ENCODE data around the gene ATPAF2.
A peak's percentile ranks its signal among the peaks of the same experiment; 100 is the strongest.
"Not testable (repeated sequence)": the region's sequence is repeated elsewhere in the genome, so short reads cannot be mapped to it uniquely, and the experiment has no call there.

Gene ATPAF2

GRCh38 chr17:18009609-18010420, 29.2 kb downstream of the ATPAF2 start:
- DNase-seq (ENCODE audit: low read depth in 2 of 2) = no peak

GRCh38 chr17:18008496-18009268, 30.3 kb downstream of the ATPAF2 start:
- DNase-seq (ENCODE audit: low read depth in 2 of 2) = no peak

- DNase-seq (ENCODE audit: low read depth in 2 of 2) = no peak
These were observed 32.3 kb downstream of the ATPAF2 start for GRCh38 chr17:18006495-18007239.

- no peak for DNase-seq (ENCODE audit: low read depth in 2 of 2)
These were observed 33.5 kb downstream of the ATPAF2 start for GRCh38 chr17:18005496-18005895.

- no peak for DNase-seq (ENCODE audit: low read depth in 2 of 2)
These were observed 34.1 kb downstream of the ATPAF2 start for GRCh38 chr17:18004884-18005305.

- DNase-seq (ENCODE audit: low read depth in 2 of 2) = no peak
These were observed 34.6 kb downstream of the ATPAF2 start for GRCh38 chr17:18004345-18004744.

- DNase-seq (ENCODE audit: low read depth in 2 of 2) = no peak
These were observed 36.8 kb downstream of the ATPAF2 start for GRCh38 chr17:18002171-18002570.

- no peak for DNase-seq (ENCODE audit: low read depth in 2 of 2)
These were observed 38.9 kb downstream of the ATPAF2 start for GRCh38 chr17:18000030-18000408.

- DNase-seq (ENCODE audit: low read depth in 2 of 2) = no peak
These were observed 39.5 kb downstream of the ATPAF2 start for GRCh38 chr17:17999364-18000029.

GRCh38 chr17:17998934-17999333, 40.0 kb downstream of the ATPAF2 start:
- DNase-seq (ENCODE audit: low read depth in 2 of 2) = no peak

GRCh38 chr17:17995887-17996286, 43.1 kb downstream of the ATPAF2 start:
- DNase-seq (ENCODE audit: low read depth in 2 of 2) = not testable (repeated sequence)

GRCh38 chr17:17994271-17995069, 44.5 kb downstream of the ATPAF2 start:
- DNase-seq (ENCODE audit: low read depth in 2 of 2) = peak in 1 of 2 donors; percentile 4

- no peak for DNase-seq (ENCODE audit: low read depth in 2 of 2)
These were observed 45.1 kb downstream of the ATPAF2 start for GRCh38 chr17:17993852-17994251.

GRCh38 chr17:17993366-17993765, 45.6 kb downstream of the ATPAF2 start:
- DNase-seq (ENCODE audit: low read depth in 2 of 2) = no peak

GRCh38 chr17:17990282-17990681, 48.7 kb downstream of the ATPAF2 start:
- DNase-seq (ENCODE audit: low read depth in 2 of 2) = no peak

GRCh38 chr17:17989618-17990017, 49.4 kb downstream of the ATPAF2 start:
- DNase-seq (ENCODE audit: low read depth in 2 of 2) = no peak

GRCh38 chr17:17989081-17989480, 49.9 kb downstream of the ATPAF2 start:
- no peak for DNase-seq (ENCODE audit: low read depth in 2 of 2)

GRCh38 chr17:17988427-17988945, 50.5 kb downstream of the ATPAF2 start:
- DNase-seq (ENCODE audit: low read depth in 2 of 2) = no peak

- no peak for DNase-seq (ENCODE audit: low read depth in 2 of 2)
These were observed 51.1 kb downstream of the ATPAF2 start for GRCh38 chr17:17987901-17988300.

GRCh38 chr17:17987187-17987896, 51.6 kb downstream of the ATPAF2 start:
- DNase-seq (ENCODE audit: low read depth in 2 of 2) = no peak

All from activated CD4-positive, alpha-beta T cell treated with anti-CD3 and anti-CD28 coated beads for 24 hours (primary cell).